ENCODE results near the gene LRRC8D. TPM values are rescaled to one million over a fixed set of nuclear protein-coding genes. Genes with fewer than 3 reads are reported as not detected.

The LRRC8D gene
- total RNA-seq, 5 donors from 2014 or later (not counting 1 experiment from before 2014, with no cell fraction given), result 23.8 to 43.4 (median 33.0) TPM

- H3K4me1 ChIP-seq (ENCODE audit: control insufficient read depth in 1 of 2, extremely low read depth in 1 of 2, insufficient read depth in 2 of 2, low read length in 2 of 2), result peaks cover 6% of the 10 kb centered on the region in 2 experiments
- H3K4me3 ChIP-seq (ENCODE audit: control insufficient read depth in 1 of 2, extremely low read depth in 1 of 2, low read length in 1 of 2), result no peak overlapping the region
- ATAC-seq (replicated peaks in 1 of 4), result no peak
- no peak for DNase-seq
- Mint-ChIP-seq H3K4me1 (peaks cover 12 to 19% (median 14%) of the 10 kb centered on the region in 3 donors), H3K27ac (no peak overlapping the region), H3K9me3 (no peaks in the 10 kb centered on the region), H3K27me3 (no peaks in the 10 kb centered on the region), H3K36me3 (peaks cover 6% of the 10 kb centered on the region), H3K4me3 (no peak overlapping the region)
- no peaks in the 10 kb centered on the region for H3K36me3 ChIP-seq (ENCODE audit: control insufficient read depth in 2 of 2, extremely low read depth in 1 of 2, insufficient read depth in 1 of 2, low read length in 1 of 2)
- no CpG with 5 or more reads among the region's 3 CpGs for WGBS (ENCODE audit: insufficient coverage)
- H3K9me3 ChIP-seq, result no peaks in the 10 kb centered on the region
- H3K27me3 ChIP-seq (replicated peaks in 1 of 2; ENCODE audit: control insufficient read depth in 2 of 2, extremely low read depth in 1 of 2, insufficient read depth in 2 of 2, low read length in 1 of 2), result no peaks in the 10 kb centered on the region
- no peak overlapping the region for H3K27ac ChIP-seq (ENCODE audit: low read length)
- ChIA-PET CTCF (no interaction called here), POLR2A (no interaction called here)
Observed at GRCh38 chr1:89826594-89826993, 5.8 kb downstream of the LRRC8D start.

GRCh38 chr1:89827330-89827729 lies 6.5 kb downstream of the LRRC8D start:
- Histone ChIP-seq H3K4me3 (ENCODE audit: control insufficient read depth in 1 of 2, extremely low read depth in 1 of 2, low read length in 1 of 2) (no peak overlapping the region), H3K9me3 (no peaks in the 10 kb centered on the region), H3K27ac (ENCODE audit: low read length) (no peak overlapping the region), H3K36me3 (ENCODE audit: control insufficient read depth in 2 of 2, extremely low read depth in 1 of 2, insufficient read depth in 1 of 2, low read length in 1 of 2) (no peaks in the 10 kb centered on the region), H3K4me1 (ENCODE audit: control insufficient read depth in 1 of 2, extremely low read depth in 1 of 2, insufficient read depth in 2 of 2, low read length in 2 of 2) (peaks cover 0 to 2% of the 10 kb centered on the region in 2 experiments), H3K27me3 (replicated peaks in 1 of 2; ENCODE audit: control insufficient read depth in 2 of 2, extremely low read depth in 1 of 2, insufficient read depth in 2 of 2, low read length in 1 of 2) (no peaks in the 10 kb centered on the region)
- ATAC-seq (replicated peaks in 1 of 4), result no peak
- no peak for DNase-seq
- Mint-ChIP-seq H3K27me3 (no peaks in the 10 kb centered on the region), H3K4me3 (no peak overlapping the region), H3K27ac (no peak overlapping the region), H3K4me1 (peaks cover 6 to 13% (median 7%) of the 10 kb centered on the region in 3 donors), H3K36me3 (peaks cover 6% of the 10 kb centered on the region), H3K9me3 (no peaks in the 10 kb centered on the region)
- ChIA-PET POLR2A (interaction anchor here in 1 of 2 donors (0.7 to 1.2 kb wide), 2 partner anchors 144 to 1196 kb away, joined by 4 to 8 read pairs; no protein-coding TSS in a partner anchor), CTCF (interaction anchor here (0.6 to 0.7 kb wide), 3 partner anchors 9 to 141 kb away, joined by 3 to 7 read pairs (median 5); no protein-coding TSS in a partner anchor)
- WGBS (ENCODE audit: insufficient coverage), result 100% methylated on average over 1 of the region's 3 CpGs

- H3K36me3 Mint-ChIP-seq, result peaks cover 6% of the 10 kb centered on the region
- Histone ChIP-seq H3K27me3 (replicated peaks in 1 of 2; ENCODE audit: control insufficient read depth in 2 of 2, extremely low read depth in 1 of 2, insufficient read depth in 2 of 2, low read length in 1 of 2) (no peaks in the 10 kb centered on the region), H3K4me3 (ENCODE audit: control insufficient read depth in 1 of 2, extremely low read depth in 1 of 2, low read length in 1 of 2) (no peak overlapping the region), H3K4me1 (ENCODE audit: control insufficient read depth in 1 of 2, extremely low read depth in 1 of 2, insufficient read depth in 2 of 2, low read length in 2 of 2) (peaks cover 0 to 2% of the 10 kb centered on the region in 2 experiments), H3K36me3 (ENCODE audit: control insufficient read depth in 2 of 2, extremely low read depth in 1 of 2, insufficient read depth in 1 of 2, low read length in 1 of 2) (no peaks in the 10 kb centered on the region), H3K9me3 (no peaks in the 10 kb centered on the region), H3K27ac (ENCODE audit: low read length) (no peak overlapping the region)
- no peak overlapping the region for H3K27ac Mint-ChIP-seq
- H3K4me3 Mint-ChIP-seq, result no peak overlapping the region
- no peak for ATAC-seq (replicated peaks in 1 of 4)
- no CpG with 5 or more reads among the region's 1 CpG for WGBS (ENCODE audit: insufficient coverage)
- H3K4me1 Mint-ChIP-seq, result peaks cover 5 to 8% (median 7%) of the 10 kb centered on the region in 3 donors
- DNase-seq, result no peak
- H3K27me3 Mint-ChIP-seq, result no peaks in the 10 kb centered on the region
- CTCF ChIA-PET, result interaction anchor here in 1 of 2 donors (0.6 kb wide), 1 partner anchor 140 kb away, joined by 7 read pairs; no protein-coding TSS in a partner anchor
- H3K9me3 Mint-ChIP-seq, result no peaks in the 10 kb centered on the region
- POLR2A ChIA-PET, result interaction anchor here in 1 of 2 donors (0.7 to 1.2 kb wide), 2 partner anchors 144 to 1195 kb away, joined by 4 to 8 read pairs; no protein-coding TSS in a partner anchor
Observed at GRCh38 chr1:89827902-89828301, 7.1 kb downstream of the LRRC8D start.

- Mint-ChIP-seq H3K27me3 (no peaks in the 10 kb centered on the region), H3K36me3 (peaks cover 6% of the 10 kb centered on the region), H3K4me3 (no peak overlapping the region), H3K9me3 (no peaks in the 10 kb centered on the region), H3K27ac (no peak overlapping the region), H3K4me1 (peaks cover 0 to 9% (median under 1%) of the 10 kb centered on the region in 3 donors)
- no peak for ATAC-seq (replicated peaks in 1 of 4)
- CTCF ChIA-PET, result interaction anchor here in 1 of 2 donors (0.6 kb wide), 1 partner anchor 161 kb away, joined by 3 read pairs; no protein-coding TSS in a partner anchor
- Histone ChIP-seq H3K36me3 (ENCODE audit: control insufficient read depth in 2 of 2, extremely low read depth in 1 of 2, insufficient read depth in 1 of 2, low read length in 1 of 2) (no peaks in the 10 kb centered on the region), H3K4me3 (ENCODE audit: control insufficient read depth in 1 of 2, extremely low read depth in 1 of 2, low read length in 1 of 2) (no peak overlapping the region), H3K27me3 (replicated peaks in 1 of 2; ENCODE audit: control insufficient read depth in 2 of 2, extremely low read depth in 1 of 2, insufficient read depth in 2 of 2, low read length in 1 of 2) (no peaks in the 10 kb centered on the region), H3K9me3 (no peaks in the 10 kb centered on the region), H3K27ac (ENCODE audit: low read length) (no peak overlapping the region), H3K4me1 (ENCODE audit: control insufficient read depth in 1 of 2, extremely low read depth in 1 of 2, insufficient read depth in 2 of 2, low read length in 2 of 2) (no peaks in the 10 kb centered on the region)
- no peak for DNase-seq
- WGBS (ENCODE audit: insufficient coverage), result no CpG with 5 or more reads among the region's 4 CpGs
- POLR2A ChIA-PET, result no interaction called here
Observed at GRCh38 chr1:89829186-89829585, 8.4 kb downstream of the LRRC8D start.

- H3K27me3 ChIP-seq (replicated peaks in 1 of 2; ENCODE audit: control insufficient read depth in 2 of 2, extremely low read depth in 1 of 2, insufficient read depth in 2 of 2, low read length in 1 of 2), result no peaks in the 10 kb centered on the region
- ChIA-PET CTCF (interaction anchor here in 1 of 2 donors (0.6 kb wide), 1 partner anchor 12 kb away, joined by 4 read pairs; no protein-coding TSS in a partner anchor), POLR2A (no interaction called here)
- no peak overlapping the region for H3K4me3 Mint-ChIP-seq
- H3K27ac ChIP-seq (ENCODE audit: low read length), result no peak overlapping the region
- no peaks in the 10 kb centered on the region for H3K9me3 ChIP-seq
- ATAC-seq (replicated peaks in 1 of 4), result no peak
- H3K27ac Mint-ChIP-seq, result no peak overlapping the region
- no peak overlapping the region for H3K4me3 ChIP-seq (ENCODE audit: control insufficient read depth in 1 of 2, extremely low read depth in 1 of 2, low read length in 1 of 2)
- H3K36me3 Mint-ChIP-seq, result peaks cover 3% of the 10 kb centered on the region
- DNase-seq, result no peak
- H3K4me1 Mint-ChIP-seq, result peaks cover 10 to 26% (median 10%) of the 10 kb centered on the region in 3 donors
- WGBS (ENCODE audit: insufficient coverage), result 100% methylated on average over 4 of the region's 7 CpGs
- no peaks in the 10 kb centered on the region for H3K36me3 ChIP-seq (ENCODE audit: control insufficient read depth in 2 of 2, extremely low read depth in 1 of 2, insufficient read depth in 1 of 2, low read length in 1 of 2)
- H3K4me1 ChIP-seq (ENCODE audit: control insufficient read depth in 1 of 2, extremely low read depth in 1 of 2, insufficient read depth in 2 of 2, low read length in 2 of 2), result no peaks in the 10 kb centered on the region
- no peaks in the 10 kb centered on the region for H3K9me3 Mint-ChIP-seq
- no peaks in the 10 kb centered on the region for H3K27me3 Mint-ChIP-seq
Observed at GRCh38 chr1:89831462-89832120, 10.8 kb downstream of the LRRC8D start.

- Mint-ChIP-seq H3K36me3 (peaks cover 1% of the 10 kb centered on the region), H3K27ac (no peak overlapping the region), H3K27me3 (no peaks in the 10 kb centered on the region), H3K9me3 (no peaks in the 10 kb centered on the region), H3K4me3 (no peak overlapping the region), H3K4me1 (peaks cover 10 to 30% (median 14%) of the 10 kb centered on the region in 3 donors)
- Histone ChIP-seq H3K9me3 (no peaks in the 10 kb centered on the region), H3K4me1 (ENCODE audit: control insufficient read depth in 1 of 2, extremely low read depth in 1 of 2, insufficient read depth in 2 of 2, low read length in 2 of 2) (no peaks in the 10 kb centered on the region), H3K27me3 (replicated peaks in 1 of 2; ENCODE audit: control insufficient read depth in 2 of 2, extremely low read depth in 1 of 2, insufficient read depth in 2 of 2, low read length in 1 of 2) (no peaks in the 10 kb centered on the region), H3K4me3 (ENCODE audit: control insufficient read depth in 1 of 2, extremely low read depth in 1 of 2, low read length in 1 of 2) (no peak overlapping the region), H3K27ac (ENCODE audit: low read length) (no peak overlapping the region), H3K36me3 (ENCODE audit: control insufficient read depth in 2 of 2, extremely low read depth in 1 of 2, insufficient read depth in 1 of 2, low read length in 1 of 2) (no peaks in the 10 kb centered on the region)
- DNase-seq (no peak), ATAC-seq (replicated peaks in 1 of 4) (no peak)
- ChIA-PET POLR2A (no interaction called here), CTCF (no interaction called here)
- 100% methylated on average over 2 of the region's 6 CpGs for WGBS (ENCODE audit: insufficient coverage)
Observed at GRCh38 chr1:89832496-89833127, 11.8 kb downstream of the LRRC8D start.
